Activated T-helper 2 cell treated with anti-CD3 and anti-CD28 coated beads, Interferon-gamma antibody, Interleukin-2, Interleukin-4, amounts not matched to agents 10 μg/mL and 5 μg/mL and 100 μg/mL, durations not matched to agents 14 hours and 24 hours and 36 hours (primary cell): ENCODE results near the gene ITGA8. TPM values are rescaled to one million over a fixed set of nuclear protein-coding genes. Genes with fewer than 3 reads are reported as not detected.
"Not testable (repeated sequence)": the region's sequence is repeated elsewhere in the genome, so short reads cannot be mapped to it uniquely, and the experiment has no call there.

Source experiments
- DNase-seq: peaks from one replicate; pipeline ENCODE4 v3.0.0; 2021; ENCODE audit warnings: low spot score
- H3K27ac Mint-ChIP-seq: one replicate; pipeline ENCODE4 v1.8.0; 2021; ENCODE audit warnings: mixed read lengths
- H3K27me3 Mint-ChIP-seq: one replicate; pipeline ENCODE4 v1.8.0; 2021; ENCODE audit warnings: low read depth, mixed read lengths
- H3K36me3 Mint-ChIP-seq: one replicate; pipeline ENCODE4 v1.8.0; 2021; ENCODE audit warnings: low read depth, mixed read lengths
- H3K4me1 Mint-ChIP-seq: one replicate; pipeline ENCODE4 v1.8.0; 2021; ENCODE audit warnings: low read depth, mixed read lengths
- H3K4me3 Mint-ChIP-seq: one replicate; pipeline ENCODE4 v1.8.0; 2021; ENCODE audit warnings: low read depth, mild to moderate bottlenecking, moderate library complexity, mixed read lengths
- H3K9me3 Mint-ChIP-seq: one replicate; pipeline ENCODE4 v1.8.0; 2021; ENCODE audit warnings: mixed read lengths
- intact Hi-C: fragments of 100-400 bp; cut with micrococcal nuclease; formaldehyde crosslinking; loops from one replicate; pipeline ENCODE4 v1.15.1; 2023
- total RNA-seq: library from RNA; stranded (reverse); gene quantifications from 2 replicates; pipeline ENCODE4 v1.2.3, GENCODE V29; 2022

Gene ITGA8
- total RNA-seq, 1 donor from 2014 or later: not detected

GRCh38 chr10:15652757-15653156 lies 67.0 kb downstream of the ITGA8 start:
- no peak overlapping the region for H3K27ac Mint-ChIP-seq
- intact Hi-C loops: no loop called here
- DNase-seq: no peak
- H3K9me3 Mint-ChIP-seq: no peaks in the 10 kb centered on the region
- no peaks in the 10 kb centered on the region for H3K36me3 Mint-ChIP-seq
- no peaks in the 10 kb centered on the region for H3K27me3 Mint-ChIP-seq
- H3K4me1 Mint-ChIP-seq: no peaks in the 10 kb centered on the region
- H3K4me3 Mint-ChIP-seq: no peak overlapping the region

DNA sequence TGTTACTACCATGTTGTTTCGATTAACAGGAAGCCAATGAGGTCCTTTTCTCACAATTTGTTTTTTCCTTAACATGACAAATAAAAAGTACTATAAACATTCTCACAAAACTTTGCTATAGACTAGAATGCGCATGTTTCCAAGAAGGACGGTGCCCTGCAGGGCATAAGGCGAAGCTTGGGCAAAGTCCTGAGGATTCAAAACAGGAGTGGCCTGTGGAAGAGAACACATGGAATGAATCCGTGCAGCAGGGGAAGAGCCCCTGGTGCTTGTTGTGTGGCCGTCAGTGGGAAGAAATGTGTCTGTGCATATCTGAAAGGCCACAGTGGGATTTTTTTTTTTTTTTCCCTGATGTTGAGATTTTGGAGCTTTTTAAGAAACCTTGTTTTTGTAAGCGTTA lies 67.6 kb downstream of the ITGA8 start:
- Mint-ChIP-seq H3K27ac (no peak overlapping the region), H3K27me3 (no peaks in the 10 kb centered on the region), H3K4me1 (no peaks in the 10 kb centered on the region), H3K36me3 (no peaks in the 10 kb centered on the region), H3K9me3 (no peaks in the 10 kb centered on the region), H3K4me3 (no peak overlapping the region)
- intact Hi-C loops: no loop called here
- no peak for DNase-seq

- Mint-ChIP-seq H3K4me1 (no peaks in the 10 kb centered on the region), H3K27ac (no peak overlapping the region)
- intact Hi-C loops: no loop called here
Observed at GRCh38 chr10:15651175-15651574, 68.5 kb downstream of the ITGA8 start.

GRCh38 chr10:15642095-15642494 lies 77.6 kb downstream of the ITGA8 start:
- H3K4me3 Mint-ChIP-seq: no peak overlapping the region
- H3K4me1 Mint-ChIP-seq: no peaks in the 10 kb centered on the region
- intact Hi-C loops: no loop called here
- no peaks in the 10 kb centered on the region for H3K36me3 Mint-ChIP-seq
- no peak for DNase-seq
- H3K27ac Mint-ChIP-seq: no peak overlapping the region
- H3K27me3 Mint-ChIP-seq: peaks cover 5% of the 10 kb centered on the region
- H3K9me3 Mint-ChIP-seq: no peaks in the 10 kb centered on the region

More at GRCh38 chr10:15651175-15651574, 68.5 kb downstream of the ITGA8 start:
- H3K9me3 Mint-ChIP-seq: no peaks in the 10 kb centered on the region
- no peaks in the 10 kb centered on the region for H3K27me3 Mint-ChIP-seq
- no peak overlapping the region for H3K4me3 Mint-ChIP-seq
- no peak for DNase-seq
- H3K36me3 Mint-ChIP-seq: no peaks in the 10 kb centered on the region

- Mint-ChIP-seq H3K9me3 (no peaks in the 10 kb centered on the region), H3K4me1 (no peaks in the 10 kb centered on the region), H3K36me3 (no peaks in the 10 kb centered on the region), H3K4me3 (no peak overlapping the region), H3K27me3 (peaks cover 4% of the 10 kb centered on the region), H3K27ac (no peak overlapping the region)
- intact Hi-C loops: no loop called here
- DNase-seq: no peak
Observed at GRCh38 chr10:15640536-15641085, 79.1 kb downstream of the ITGA8 start.

DNA sequence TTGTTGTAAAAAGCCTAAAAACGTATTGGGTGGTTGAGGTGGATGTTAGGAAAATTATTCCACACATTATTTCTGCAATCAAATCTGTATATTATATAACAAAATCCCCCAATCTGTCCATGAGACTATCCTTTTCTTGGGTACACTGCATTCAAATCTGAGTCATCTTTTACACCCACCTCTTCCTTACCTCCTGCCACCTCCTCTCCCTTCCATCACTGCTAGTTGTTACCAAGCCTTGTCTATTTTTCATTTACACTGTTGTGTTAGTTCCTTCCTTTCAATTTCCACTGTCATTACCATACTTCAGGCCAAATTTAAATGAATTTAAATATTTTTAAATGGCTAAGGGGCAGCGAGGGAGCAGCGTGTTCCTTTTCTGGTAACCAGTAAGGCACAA lies 83.3 kb downstream of the ITGA8 start:
- H3K27ac Mint-ChIP-seq: no peak overlapping the region
- no peaks in the 10 kb centered on the region for H3K27me3 Mint-ChIP-seq
- no peaks in the 10 kb centered on the region for H3K4me1 Mint-ChIP-seq
- no peaks in the 10 kb centered on the region for H3K36me3 Mint-ChIP-seq
- H3K9me3 Mint-ChIP-seq: no peaks in the 10 kb centered on the region
- no peak overlapping the region for H3K4me3 Mint-ChIP-seq
- intact Hi-C loops: no loop called here
- DNase-seq: no peak

GRCh38 chr10:15632456-15633091 lies 87.1 kb downstream of the ITGA8 start:
- DNase-seq: no peak
- Mint-ChIP-seq H3K27ac (no peak overlapping the region), H3K36me3 (no peaks in the 10 kb centered on the region), H3K4me1 (no peaks in the 10 kb centered on the region), H3K27me3 (no peaks in the 10 kb centered on the region), H3K9me3 (no peaks in the 10 kb centered on the region), H3K4me3 (no peak overlapping the region)
- intact Hi-C loops: no loop called here

DNA sequence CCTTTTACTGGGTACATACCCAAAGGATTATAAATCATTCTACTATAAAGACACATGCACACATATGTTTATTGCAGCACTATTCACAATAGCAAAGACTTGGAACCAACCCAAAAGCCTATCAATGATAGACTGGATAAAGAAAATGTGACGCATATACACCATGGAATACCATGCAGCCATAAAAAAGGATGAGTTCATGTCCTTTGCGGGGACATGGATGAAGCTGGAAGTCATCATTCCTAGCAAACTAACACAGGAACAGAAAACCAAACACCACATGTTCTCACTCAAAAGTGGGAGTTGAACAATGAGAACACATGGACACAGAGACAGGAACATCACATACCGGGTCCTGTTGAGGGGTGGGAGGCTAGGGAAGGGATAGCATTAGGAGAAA lies 88.5 kb downstream of the ITGA8 start:
- intact Hi-C loops, H3K27me3 Mint-ChIP-seq, H3K9me3 Mint-ChIP-seq, H3K4me1 Mint-ChIP-seq, H3K27ac Mint-ChIP-seq, H3K36me3 Mint-ChIP-seq, DNase-seq, H3K4me3 Mint-ChIP-seq: not testable (repeated sequence)

GRCh38 chr10:15630353-15630752 lies 89.4 kb downstream of the ITGA8 start:
- Mint-ChIP-seq H3K9me3 (no peaks in the 10 kb centered on the region), H3K27me3 (no peaks in the 10 kb centered on the region), H3K36me3 (no peaks in the 10 kb centered on the region), H3K27ac (no peak overlapping the region), H3K4me3 (no peak overlapping the region), H3K4me1 (no peaks in the 10 kb centered on the region)
- intact Hi-C loops: no loop called here
- no peak for DNase-seq

- H3K36me3 Mint-ChIP-seq: no peaks in the 10 kb centered on the region
- no peaks in the 10 kb centered on the region for H3K4me1 Mint-ChIP-seq
- no peak for DNase-seq
- H3K27ac Mint-ChIP-seq: no peak overlapping the region
- no peak overlapping the region for H3K4me3 Mint-ChIP-seq
- no peaks in the 10 kb centered on the region for H3K27me3 Mint-ChIP-seq
- no peaks in the 10 kb centered on the region for H3K9me3 Mint-ChIP-seq
- intact Hi-C loops: no loop called here
Observed at GRCh38 chr10:15627617-15628196, 92.0 kb downstream of the ITGA8 start.

DNA sequence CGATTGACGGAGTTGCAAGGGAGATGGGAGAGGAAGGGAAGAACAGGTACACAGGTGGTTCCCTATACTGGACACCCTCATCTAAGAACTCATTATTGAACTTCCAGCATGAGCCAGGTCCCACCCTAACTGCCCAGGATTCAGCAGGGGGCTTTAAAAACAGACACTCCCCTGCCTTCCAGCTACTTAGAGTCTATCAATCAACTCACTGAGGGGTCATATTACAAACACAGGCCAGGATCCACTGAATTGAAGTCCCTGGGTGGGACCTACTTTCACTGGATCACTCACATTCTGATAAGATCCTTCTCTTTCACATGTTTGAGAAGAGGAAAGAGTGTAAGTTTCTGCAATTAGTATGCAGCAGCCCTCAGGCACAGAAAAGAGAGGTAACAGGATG lies 92.8 kb downstream of the ITGA8 start:
- DNase-seq: no peak
- no peaks in the 10 kb centered on the region for H3K9me3 Mint-ChIP-seq
- H3K4me3 Mint-ChIP-seq: no peak overlapping the region
- intact Hi-C loops: no loop called here
- H3K4me1 Mint-ChIP-seq: no peaks in the 10 kb centered on the region
- H3K27me3 Mint-ChIP-seq: no peaks in the 10 kb centered on the region
- H3K36me3 Mint-ChIP-seq: no peaks in the 10 kb centered on the region
- H3K27ac Mint-ChIP-seq: no peak overlapping the region

GRCh38 chr10:15625261-15625660 lies 94.5 kb downstream of the ITGA8 start:
- Mint-ChIP-seq H3K36me3 (no peaks in the 10 kb centered on the region), H3K27me3 (no peaks in the 10 kb centered on the region), H3K4me3 (no peak overlapping the region), H3K4me1 (no peaks in the 10 kb centered on the region), H3K9me3 (no peaks in the 10 kb centered on the region), H3K27ac (no peak overlapping the region)
- no peak for DNase-seq
- intact Hi-C loops: no loop called here

DNA sequence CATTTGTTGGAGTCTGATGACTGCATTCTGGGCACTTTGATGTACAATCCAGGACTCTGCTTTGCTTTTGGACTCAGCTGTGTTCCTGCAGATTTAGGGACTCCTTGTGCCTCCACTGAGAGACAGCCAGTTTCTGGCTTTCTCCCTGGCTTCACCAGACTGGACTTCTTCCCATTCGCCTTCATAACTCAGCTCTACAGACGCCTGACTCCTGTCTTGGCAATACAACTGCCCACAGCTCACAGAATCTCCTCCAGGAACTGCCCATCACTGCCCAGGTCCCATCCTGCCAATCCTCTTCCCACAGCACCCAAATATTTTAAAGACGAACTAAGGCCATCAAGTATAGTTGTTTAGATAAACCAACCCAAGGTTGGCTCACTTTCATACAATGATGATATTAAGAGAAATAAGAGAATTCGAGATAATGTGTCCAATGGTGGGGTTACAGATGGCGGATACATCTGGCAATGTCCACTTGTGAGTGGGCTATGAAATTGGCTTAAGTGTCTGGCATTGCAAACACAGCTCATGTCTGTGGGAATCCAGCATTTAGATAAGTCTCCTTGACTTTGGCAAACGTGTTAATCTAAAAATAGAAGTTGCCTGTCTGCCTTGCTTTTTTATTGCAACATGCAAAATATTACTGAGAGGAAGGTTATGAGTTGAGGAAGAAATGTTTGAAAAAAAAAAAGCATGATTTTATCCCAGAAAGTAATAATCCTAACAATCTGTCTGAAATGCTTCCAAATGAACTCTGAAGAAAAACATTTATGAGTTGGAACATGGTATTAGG lies 95.1 kb downstream of the ITGA8 start:
- no peaks in the 10 kb centered on the region for H3K9me3 Mint-ChIP-seq
- H3K27ac Mint-ChIP-seq: no peak overlapping the region
- intact Hi-C loops: no loop called here
- H3K27me3 Mint-ChIP-seq: no peaks in the 10 kb centered on the region
- no peaks in the 10 kb centered on the region for H3K36me3 Mint-ChIP-seq
- no peaks in the 10 kb centered on the region for H3K4me1 Mint-ChIP-seq
- no peak overlapping the region for H3K4me3 Mint-ChIP-seq
- DNase-seq: no peak
